Gastroesophageal sphincter (tissue), 4 donors: ENCODE measurements around the gene WDR38. TPM values are rescaled to one million over a fixed set of nuclear protein-coding genes. Genes with fewer than 3 reads are reported as not detected.

ENCODE experiments used
- ATAC-seq: fragments of 150-250 bp; one replicate; pipeline ENCODE4 v1.9.1; 2016; ENCODE audit warnings: mild to moderate bottlenecking, moderate library complexity
- H3K27ac ChIP-seq, 4 donors: fragments of 200-600 bp; sonication (generic) in 3 of 4; 1 replicate in 3 of 4; 2 replicates in 1 of 4; pipeline ENCODE4 v1.5.1; 2016 to 2019
- H3K27me3 ChIP-seq: fragments of 200-600 bp; sonication (generic); one replicate; pipeline ENCODE4 v1.5.1; 2019
- H3K36me3 ChIP-seq, 2 donors: fragments of 200-600 bp; sonication (generic); one replicate each; pipeline ENCODE4 v1.5.1; 2019; ENCODE audit warnings: control low read depth in 1 of 2
- H3K4me1 ChIP-seq, 3 donors: fragments of 200-600 bp; sonication (generic); 1 replicate in 2 of 3; 2 replicates in 1 of 3; pipeline ENCODE4 v1.5.1; 2016 to 2019; ENCODE audit warnings: control low read depth in 2 of 3
- H3K4me3 ChIP-seq, 2 donors: fragments of 200-600 bp; sonication (generic); one replicate each; pipeline ENCODE4 v1.5.1; 2019; ENCODE audit warnings: mild to moderate bottlenecking in 1 of 2, moderate library complexity in 1 of 2
- H3K9me3 ChIP-seq, 3 donors: fragments of 200-600 bp; sonication (generic); one replicate each; pipeline ENCODE4 v1.5.1; 2017 to 2019; ENCODE audit warnings: control low read depth in 2 of 3
- CTCF ChIP-seq, 4 experiments: fragments of 200-600 bp in 2 of 4; fragments of 450-650 bp in 2 of 4; sonication (generic) in 1 of 4; IDR thresholded peaks; one replicate each; pipeline ENCODE4 v1.5.1; 2017 to 2019; ENCODE audit warnings: antibody characterized with exemption in 4 of 4, mild to moderate bottlenecking in 2 of 4, moderate library complexity in 2 of 4
- EP300 ChIP-seq: sonication (generic); formaldehyde crosslinking; IDR thresholded peaks from one replicate; pipeline ENCODE4 v1.6.1; 2017; ENCODE audit warnings: antibody characterized with exemption, mild to moderate bottlenecking
- POLR2A ChIP-seq, 2 donors: fragments of 450-650 bp; IDR thresholded peaks; one replicate each; pipeline ENCODE4 v1.6.1; 2017; ENCODE audit warnings: antibody characterized with exemption in 2 of 2, mild to moderate bottlenecking in 2 of 2, moderate library complexity in 1 of 2
- POLR2AphosphoS5 ChIP-seq: sonication (generic); formaldehyde crosslinking; IDR thresholded peaks from one replicate; pipeline ENCODE4 v1.6.1; 2017; ENCODE audit warnings: antibody characterized with exemption
- WGBS, 2 donors: methylation state at CpG; one replicate each; pipeline ENCODE4 v1.1.5; 2018; ENCODE audit warnings: low coverage in 1 of 2; 5-methylcytosine and 5-hydroxymethylcytosine counted together
- total RNA-seq, 4 donors: library from RNA; depleted of rRNA; stranded (reverse); fragments of >200 nt; gene quantifications; one replicate each; pipeline ENCODE4 v1.1.0, GENCODE V29; 2016

WDR38 gene
- total RNA-seq, 4 donors from 2014 or later = not detected

DNA sequence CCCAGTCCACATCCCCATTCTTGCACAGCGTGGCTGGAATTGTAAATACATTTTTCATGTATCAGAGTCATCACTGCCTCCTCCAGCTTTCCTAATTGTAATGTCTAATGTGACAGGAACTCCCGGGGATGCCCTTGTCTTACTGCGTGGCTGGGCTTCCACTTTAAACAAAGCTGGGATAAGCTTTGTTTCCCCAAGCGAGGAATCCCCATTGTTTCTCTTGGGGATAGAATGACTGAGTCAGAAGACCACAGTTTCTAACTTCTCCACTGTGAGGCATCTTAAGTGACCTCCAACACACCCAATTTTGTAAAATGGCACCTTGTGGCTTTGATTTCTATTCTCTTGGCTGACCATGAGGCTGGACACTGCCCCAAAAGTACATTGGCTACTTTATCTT, 31.1 kb downstream of the WDR38 start:
- WGBS, 2 donors = 75 to 92% methylated on average over 3 to 4 of the region's 4 CpGs
- Histone ChIP-seq H3K27ac (no peak overlapping the region), H3K9me3 (no peaks in the 10 kb centered on the region), H3K27me3 (no peaks in the 10 kb centered on the region), H3K36me3 (peaks cover 0 to 99% of the 10 kb centered on the region in 2 donors), H3K4me1 (no peaks in the 10 kb centered on the region), H3K4me3 (no peak overlapping the region)
- no peak for ATAC-seq
- TF ChIP-seq CTCF (IDR thresholded peaks at IDR 0.05) = no peak
- TF ChIP-seq EP300 = no peak
- no peak for TF ChIP-seq POLR2A (IDR thresholded peaks at IDR 0.05)
- TF ChIP-seq POLR2AphosphoS5 = no peak

- TF ChIP-seq POLR2A (IDR thresholded peaks at IDR 0.05) = no peak
- no peak for TF ChIP-seq CTCF (IDR thresholded peaks at IDR 0.05)
- no peak for TF ChIP-seq EP300
- no peak for TF ChIP-seq POLR2AphosphoS5
- no peak for ATAC-seq
- H3K4me3 ChIP-seq = no peak overlapping the region
- H3K27ac ChIP-seq = no peak overlapping the region
- H3K36me3 ChIP-seq = peaks cover 0 to 99% of the 10 kb centered on the region in 2 donors
- no peaks in the 10 kb centered on the region for H3K4me1 ChIP-seq
- H3K27me3 ChIP-seq = no peaks in the 10 kb centered on the region
- no peaks in the 10 kb centered on the region for H3K9me3 ChIP-seq
- WGBS, 2 donors = 94 to 100% methylated on average over 2 to 4 of the region's 4 CpGs
Measured at GRCh38 chr9:124885551-124885950, 32.3 kb downstream of the WDR38 start.

DNA sequence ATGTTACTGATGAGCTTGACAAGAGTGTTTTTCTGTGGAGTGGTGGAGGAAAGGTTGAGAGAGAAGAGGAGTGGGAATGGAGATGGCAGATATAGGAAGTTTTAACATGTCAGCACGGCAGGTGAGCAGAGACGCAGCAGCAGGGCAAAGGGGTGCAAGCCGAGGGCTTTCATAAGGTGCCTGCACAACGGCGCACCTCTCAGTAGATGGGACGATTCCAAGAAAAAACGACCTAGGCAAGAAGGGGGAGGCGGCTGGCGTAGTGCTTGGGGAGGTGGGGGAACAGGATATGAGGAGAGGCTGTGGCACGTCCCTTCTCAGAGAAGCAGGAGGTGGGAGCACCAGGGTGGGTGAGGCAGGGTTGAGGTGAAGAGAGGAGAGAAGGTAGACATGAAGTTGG, 33.2 kb downstream of the WDR38 start:
- no peaks in the 10 kb centered on the region for H3K4me1 ChIP-seq
- TF ChIP-seq EP300 (no peak), POLR2A (IDR thresholded peaks at IDR 0.05) (no peak), CTCF (IDR thresholded peaks at IDR 0.05) (no peak), POLR2AphosphoS5 (no peak)
- no peaks in the 10 kb centered on the region for H3K27me3 ChIP-seq
- no peak overlapping the region for H3K27ac ChIP-seq
- ATAC-seq = no peak
- H3K36me3 ChIP-seq = peaks cover 0 to 99% of the 10 kb centered on the region in 2 donors
- no peak overlapping the region for H3K4me3 ChIP-seq
- H3K9me3 ChIP-seq = no peaks in the 10 kb centered on the region
- 80% methylated on average over 8 to 9 of the region's 10 CpGs for WGBS, 2 donors

DNA sequence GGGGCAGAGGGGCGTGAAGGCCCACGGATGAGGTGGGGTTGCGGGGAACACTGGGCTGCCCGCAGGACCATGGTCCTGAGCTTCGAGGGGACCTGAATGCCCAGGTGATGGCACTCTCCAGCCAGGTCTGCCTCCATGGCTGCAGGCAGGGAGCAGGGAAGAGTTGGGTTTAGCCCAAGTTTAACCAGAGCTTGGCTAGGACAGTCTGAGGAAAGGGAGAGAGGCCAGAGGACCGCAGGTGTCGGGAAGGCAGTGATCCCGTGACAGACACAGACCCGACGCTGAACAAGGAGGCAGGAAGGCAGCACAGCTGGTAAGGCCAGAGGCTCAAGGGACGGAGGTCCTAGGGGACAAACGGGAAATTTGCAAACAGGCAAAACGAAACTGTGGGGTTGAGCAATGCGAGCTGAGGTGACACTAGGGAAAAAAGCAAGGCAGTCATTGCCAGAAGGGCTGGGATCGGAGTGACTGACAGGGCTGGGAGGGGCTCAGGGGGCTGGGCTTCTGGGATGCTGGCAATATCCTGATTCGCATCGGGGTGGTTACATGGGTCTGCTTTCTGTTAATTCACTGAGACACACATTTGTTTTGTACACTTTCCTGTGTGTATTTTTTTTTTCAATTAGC, 33.7 kb downstream of the WDR38 start:
- ATAC-seq = no peak
- TF ChIP-seq POLR2AphosphoS5 = no peak
- TF ChIP-seq EP300 = no peak
- no peak for TF ChIP-seq CTCF (IDR thresholded peaks at IDR 0.05)
- no peak for TF ChIP-seq POLR2A (IDR thresholded peaks at IDR 0.05)
- H3K27ac ChIP-seq = no peak overlapping the region
- peaks cover 0 to 99% of the 10 kb centered on the region in 2 donors for H3K36me3 ChIP-seq
- no peaks in the 10 kb centered on the region for H3K27me3 ChIP-seq
- no peak overlapping the region for H3K4me3 ChIP-seq
- 77 to 78% methylated on average over 8 to 11 of the region's 17 CpGs for WGBS, 2 donors
- H3K4me1 ChIP-seq = no peaks in the 10 kb centered on the region
- H3K9me3 ChIP-seq = no peaks in the 10 kb centered on the region

GRCh38 chr9:124887832-124888231, 34.6 kb downstream of the WDR38 start:
- Histone ChIP-seq H3K9me3 (no peaks in the 10 kb centered on the region), H3K4me3 (no peak overlapping the region), H3K27ac (no peak overlapping the region), H3K4me1 (no peaks in the 10 kb centered on the region), H3K27me3 (no peaks in the 10 kb centered on the region), H3K36me3 (peaks cover 0 to 99% of the 10 kb centered on the region in 2 donors)
- no peak for ATAC-seq
- TF ChIP-seq CTCF (IDR thresholded peaks at IDR 0.05) (no peak), POLR2A (IDR thresholded peaks at IDR 0.05) (no peak), EP300 (no peak), POLR2AphosphoS5 (no peak)
- WGBS, 2 donors = 60 to 89% methylated on average over 1 to 4 of the region's 5 CpGs
